ENCODE results near the gene HIBCH.

GRCh38 chr2:190336420-190336819, 16.8 kb upstream of the HIBCH start:
- TF ChIP-seq ZNF274 (IDR thresholded peaks at IDR 0.05; ENCODE audit: low read depth, low read length) (no peak), YY1 (IDR thresholded peaks at IDR 0.05; ENCODE audit: insufficient read depth, insufficient read length) (no peak)
